ENCODE data around the gene EXOSC9. TPM values are rescaled to one million over a fixed set of nuclear protein-coding genes. Genes with fewer than 3 reads are reported as not detected.

Gene EXOSC9
- total RNA-seq, 6 experiments from 2014 or later, result 30.5 to 57.2 (median 49.4) TPM

- Mint-ChIP-seq H3K4me3 (no peak overlapping the region), H3K27me3 (ENCODE audit: insufficient read depth) (no peaks in the 10 kb centered on the region), H3K36me3 (ENCODE audit: low read depth) (peaks cover 21% of the 10 kb centered on the region), H3K27ac (no peak overlapping the region), H3K4me1 (ENCODE audit: low read depth) (peaks cover 17% of the 10 kb centered on the region), H3K9me3 (no peaks in the 10 kb centered on the region)
- no peak for DNase-seq
- no peak for TF ChIP-seq CTCF (IDR thresholded peaks at IDR 0.05)
Measured at GRCh38 chr4:121863799-121864198, 62.7 kb downstream of the EXOSC9 start.

Other genes with a start within 250 kb of the EXOSC9 start
- gene ANXA5, start 104.3 kb upstream of the EXOSC9 start, total RNA-seq (2021; fragmentation: NEBNext Ultra II Directional; extraction: Animal tissue kit (Norgen Biotek cat#: 25700)), result 1,000 to 10,000 TPM in 4 of 6 experiments, 100 to 1,000 TPM in 2; 934 to 1,075 (median 1,012) TPM
- 1 to 10 TPM in 4 of 6 experiments, under 1 TPM in 2; 0.35 to 2.2 (median 1.5) TPM for gene SMIM43, start 36.2 kb upstream of the EXOSC9 start, total RNA-seq (2021; fragmentation: NEBNext Ultra II Directional; extraction: Animal tissue kit (Norgen Biotek cat#: 25700))
- 10 to 100 TPM; 30.0 to 77.0 (median 68.9) TPM for gene CCNA2, start 22.6 kb downstream of the EXOSC9 start, total RNA-seq (2021; fragmentation: NEBNext Ultra II Directional; extraction: Animal tissue kit (Norgen Biotek cat#: 25700))
- gene BBS7, start 69.2 kb downstream of the EXOSC9 start, total RNA-seq (2021; fragmentation: NEBNext Ultra II Directional; extraction: Animal tissue kit (Norgen Biotek cat#: 25700)), result 10 to 100 TPM; 20.3 to 30.0 (median 24.0) TPM
- gene TRPC3, start 150.7 kb downstream of the EXOSC9 start, total RNA-seq (2021; fragmentation: NEBNext Ultra II Directional; extraction: Animal tissue kit (Norgen Biotek cat#: 25700)), result not detected